Memory B cell (primary cell): ENCODE measurements around the gene GOSR2.
"Not testable (repeated sequence)": the region's sequence is repeated elsewhere in the genome, so short reads cannot be mapped to it uniquely, and the experiment has no call there.

Experiments used
- ATAC-seq: fragments of 150-1000 bp; cut with Tn5 transposase; 2 replicates; pipeline ENCODE4 v1.10.0; 2021; ENCODE audit warnings: low read depth, mild to moderate bottlenecking, moderate library complexity
- DNase-seq, 2 donors: peaks; one replicate each; pipeline ENCODE4 v3.0.0; 2022; ENCODE audit warnings: low spot score in 2 of 2
- H3K27ac Mint-ChIP-seq: one replicate; pipeline ENCODE4 v1.8.0; 2022; ENCODE audit warnings: mild to moderate bottlenecking, moderate library complexity, mixed read lengths
- H3K27me3 Mint-ChIP-seq: one replicate; pipeline ENCODE4 v1.8.0; 2022; ENCODE audit warnings: mixed read lengths
- H3K36me3 Mint-ChIP-seq: one replicate; pipeline ENCODE4 v1.8.0; 2022; ENCODE audit warnings: mild to moderate bottlenecking, mixed read lengths
- H3K4me1 Mint-ChIP-seq: one replicate; pipeline ENCODE4 v1.8.0; 2022; ENCODE audit warnings: mixed read lengths
- H3K4me3 Mint-ChIP-seq: one replicate; pipeline ENCODE4 v1.8.0; 2022; ENCODE audit warnings: mild to moderate bottlenecking, moderate library complexity, mixed read lengths
- H3K9me3 Mint-ChIP-seq: one replicate; pipeline ENCODE4 v1.8.0; 2022; ENCODE audit warnings: mixed read lengths

The GOSR2 gene

GRCh38 chr17:46949291-46950174 lies 26.6 kb downstream of the GOSR2 start:
- Mint-ChIP-seq H3K36me3 (peaks cover 8% of the 10 kb centered on the region), H3K9me3 (no peaks in the 10 kb centered on the region), H3K4me1 (peaks cover 2% of the 10 kb centered on the region), H3K27ac (no peak overlapping the region), H3K4me3 (no peak overlapping the region), H3K27me3 (no peaks in the 10 kb centered on the region)
- no peak for ATAC-seq
- DNase-seq: no peak

- no peaks in the 10 kb centered on the region for H3K9me3 Mint-ChIP-seq
- peaks cover 9% of the 10 kb centered on the region for H3K36me3 Mint-ChIP-seq
- no peak for ATAC-seq
- H3K27ac Mint-ChIP-seq: no peak overlapping the region
- H3K4me1 Mint-ChIP-seq: peaks cover 2% of the 10 kb centered on the region
- DNase-seq: no peak
- H3K4me3 Mint-ChIP-seq: no peak overlapping the region
- H3K27me3 Mint-ChIP-seq: peaks cover under 1% of the 10 kb centered on the region
Observed at GRCh38 chr17:46950342-46950996, 27.5 kb downstream of the GOSR2 start.

- Mint-ChIP-seq H3K4me3 (no peak overlapping the region), H3K27me3 (peaks cover 4% of the 10 kb centered on the region)
Observed at GRCh38 chr17:46950997-46951621, 28.1 kb downstream of the GOSR2 start.

GRCh38 chr17:46951706-46952105 lies 28.7 kb downstream of the GOSR2 start:
- no peak overlapping the region for H3K27ac Mint-ChIP-seq

More at GRCh38 chr17:46950997-46951621, 28.1 kb downstream of the GOSR2 start:
- Mint-ChIP-seq H3K36me3 (peaks cover 14% of the 10 kb centered on the region), H3K9me3 (no peaks in the 10 kb centered on the region), H3K27ac (no peak overlapping the region), H3K4me1 (peaks cover 2% of the 10 kb centered on the region)
- ATAC-seq (no peak), DNase-seq (no peak)

GRCh38 chr17:46952115-46952514 lies 29.2 kb downstream of the GOSR2 start:
- H3K4me1 Mint-ChIP-seq: peaks cover 2% of the 10 kb centered on the region
- H3K36me3 Mint-ChIP-seq: peaks cover 18% of the 10 kb centered on the region
- no peak for DNase-seq
- H3K27me3 Mint-ChIP-seq: peaks cover 4% of the 10 kb centered on the region
- H3K4me3 Mint-ChIP-seq: no peak overlapping the region
- H3K27ac Mint-ChIP-seq: no peak overlapping the region
- no peaks in the 10 kb centered on the region for H3K9me3 Mint-ChIP-seq
- no peak for ATAC-seq

More at GRCh38 chr17:46951706-46952105, 28.7 kb downstream of the GOSR2 start:
- Mint-ChIP-seq H3K4me1 (peaks cover 2% of the 10 kb centered on the region), H3K27me3 (peaks cover 4% of the 10 kb centered on the region), H3K36me3 (peaks cover 17% of the 10 kb centered on the region), H3K4me3 (no peak overlapping the region), H3K9me3 (no peaks in the 10 kb centered on the region)
- DNase-seq (no peak), ATAC-seq (no peak)

- not testable (repeated sequence) for H3K27ac Mint-ChIP-seq, ATAC-seq, H3K4me3 Mint-ChIP-seq, H3K9me3 Mint-ChIP-seq, H3K27me3 Mint-ChIP-seq, DNase-seq, H3K4me1 Mint-ChIP-seq
- peaks cover 25% of the 10 kb centered on the region for H3K36me3 Mint-ChIP-seq
Observed at GRCh38 chr17:46953191-46953590, 30.2 kb downstream of the GOSR2 start.

- ATAC-seq: no peak
Observed at GRCh38 chr17:46958041-46958591, 35.2 kb downstream of the GOSR2 start.

GRCh38 chr17:46960152-46960551 lies 37.2 kb downstream of the GOSR2 start:
- Mint-ChIP-seq H3K4me3 (no peak overlapping the region), H3K4me1 (peaks cover 2% of the 10 kb centered on the region), H3K27me3 (peaks cover 15% of the 10 kb centered on the region), H3K27ac (no peak overlapping the region), H3K36me3 (peaks cover 28% of the 10 kb centered on the region), H3K9me3 (peaks cover 6% of the 10 kb centered on the region)
- ATAC-seq (no peak), DNase-seq (no peak)

More at GRCh38 chr17:46958041-46958591, 35.2 kb downstream of the GOSR2 start:
- Mint-ChIP-seq H3K36me3 (peaks cover 28% of the 10 kb centered on the region), H3K27me3 (peaks cover 15% of the 10 kb centered on the region), H3K9me3 (peaks cover 6% of the 10 kb centered on the region), H3K4me1 (peaks cover 2% of the 10 kb centered on the region), H3K27ac (no peak overlapping the region), H3K4me3 (no peak overlapping the region)
- DNase-seq: no peak

- Mint-ChIP-seq H3K4me3 (no peak overlapping the region), H3K27me3 (peaks cover 17% of the 10 kb centered on the region), H3K36me3 (peaks cover 23% of the 10 kb centered on the region), H3K27ac (no peak overlapping the region), H3K4me1 (peaks cover 2% of the 10 kb centered on the region), H3K9me3 (peaks cover 6% of the 10 kb centered on the region)
- ATAC-seq (no peak), DNase-seq (no peak)
Observed at GRCh38 chr17:46962374-46962790, 39.4 kb downstream of the GOSR2 start.

GRCh38 chr17:46963571-46963970 lies 40.6 kb downstream of the GOSR2 start:
- no peak for ATAC-seq

GRCh38 chr17:46964315-46965265 lies 41.6 kb downstream of the GOSR2 start:
- Mint-ChIP-seq H3K4me1 (peaks cover 2% of the 10 kb centered on the region), H3K27ac (no peak overlapping the region), H3K36me3 (peaks cover 27% of the 10 kb centered on the region), H3K9me3 (peaks cover 6% of the 10 kb centered on the region), H3K27me3 (peaks cover 13% of the 10 kb centered on the region), H3K4me3 (no peak overlapping the region)
- no peak for DNase-seq
- no peak for ATAC-seq

More at GRCh38 chr17:46963571-46963970, 40.6 kb downstream of the GOSR2 start:
- Mint-ChIP-seq H3K9me3 (peaks cover 6% of the 10 kb centered on the region), H3K36me3 (peaks cover 23% of the 10 kb centered on the region), H3K4me3 (no peak overlapping the region), H3K27ac (no peak overlapping the region), H3K27me3 (peaks cover 16% of the 10 kb centered on the region), H3K4me1 (peaks cover 2% of the 10 kb centered on the region)
- no peak for DNase-seq

GRCh38 chr17:46968224-46968834 lies 45.4 kb downstream of the GOSR2 start:
- H3K36me3 Mint-ChIP-seq: peaks cover 24% of the 10 kb centered on the region
- DNase-seq (no peak), ATAC-seq (no peak)
- peaks cover 10% of the 10 kb centered on the region for H3K27me3 Mint-ChIP-seq
- no peaks in the 10 kb centered on the region for H3K4me1 Mint-ChIP-seq
- H3K27ac Mint-ChIP-seq: no peak overlapping the region
- no peak overlapping the region for H3K4me3 Mint-ChIP-seq
- H3K9me3 Mint-ChIP-seq: no peaks in the 10 kb centered on the region

GRCh38 chr17:46968896-46969295 lies 45.9 kb downstream of the GOSR2 start:
- Mint-ChIP-seq H3K36me3 (peaks cover 24% of the 10 kb centered on the region), H3K4me1 (no peaks in the 10 kb centered on the region), H3K27me3 (peaks cover 10% of the 10 kb centered on the region), H3K27ac (no peak overlapping the region), H3K9me3 (no peaks in the 10 kb centered on the region), H3K4me3 (no peak overlapping the region)
- no peak for ATAC-seq
- no peak for DNase-seq
